ENCODE measurements around the gene GET4.
"Not testable (repeated sequence)": the region's sequence is repeated elsewhere in the genome, so short reads cannot be mapped to it uniquely, and the experiment has no call there.

The GET4 gene

GRCh38 chr7:917255-918117 is 41.1 kb downstream of the GET4 start:
- no peak for DNase-seq

DNA sequence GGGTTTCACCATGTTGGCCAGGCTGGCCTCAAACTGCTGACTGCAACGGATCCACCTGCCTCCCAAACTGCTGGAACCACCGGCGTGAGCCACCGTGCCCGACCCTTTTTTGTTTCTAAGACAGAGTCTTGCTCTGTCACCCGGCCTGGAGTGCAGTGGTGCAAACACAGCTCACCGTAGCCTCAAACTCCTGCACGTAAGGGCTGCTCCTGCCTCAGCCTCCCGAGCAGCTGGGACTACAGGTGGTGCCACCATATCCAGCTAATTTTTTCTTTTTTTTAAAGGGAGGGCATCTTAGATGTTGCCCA is 41.7 kb downstream of the GET4 start:
- DNase-seq, result no peak

DNA sequence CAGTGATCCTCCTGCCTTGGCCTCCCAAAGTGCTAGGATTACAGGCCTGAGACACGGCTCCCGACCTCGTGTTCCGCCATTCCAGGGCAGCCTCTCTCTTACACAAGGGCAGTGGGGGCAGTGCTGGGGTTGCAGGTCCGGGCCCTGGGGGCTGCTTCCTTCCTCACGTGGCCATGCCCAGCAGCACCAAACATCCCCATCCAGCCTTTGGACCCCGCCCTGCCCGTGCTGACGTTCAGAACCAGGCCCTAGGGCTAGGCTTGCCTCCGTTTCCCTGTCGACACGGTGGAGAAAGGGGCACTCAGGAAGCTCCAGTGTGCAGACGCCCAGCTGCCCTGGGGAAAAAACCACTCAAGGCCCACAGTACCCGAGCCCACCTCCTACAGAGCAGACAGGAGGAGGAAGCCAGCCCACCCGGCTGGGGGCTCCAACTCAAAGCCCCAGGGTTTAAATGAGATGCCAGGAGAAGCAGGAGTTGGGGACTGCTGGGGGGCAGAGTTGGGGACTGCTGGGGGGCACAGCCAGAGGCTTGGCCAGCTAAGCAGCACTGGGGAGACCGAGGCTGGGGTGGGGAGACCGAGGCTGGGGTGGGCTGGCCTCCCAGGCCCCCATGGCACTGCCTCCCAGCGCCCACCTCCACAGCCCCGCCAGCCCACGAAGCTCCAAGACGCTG is 42.2 kb downstream of the GET4 start:
- DNase-seq, result no peak

DNA sequence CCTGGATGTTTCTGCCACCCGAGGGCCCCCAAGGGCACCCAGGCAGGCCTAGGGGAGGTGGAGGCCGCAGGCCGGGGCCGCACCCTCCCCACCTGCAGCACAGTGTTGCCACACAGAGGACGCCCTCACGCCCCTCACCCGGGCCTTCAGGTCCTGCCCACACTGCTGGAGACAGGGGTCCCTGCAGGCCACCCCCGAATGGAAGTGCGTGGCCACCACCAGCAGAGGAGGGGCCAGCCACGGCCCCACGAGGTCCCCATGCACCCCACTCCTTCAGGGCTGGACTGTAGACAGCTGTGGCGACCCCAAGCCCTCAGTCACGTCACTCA is 42.7 kb downstream of the GET4 start:
- DNase-seq, result no peak

GRCh38 chr7:919924-920341 is 43.6 kb downstream of the GET4 start:
- DNase-seq, result no peak

DNA sequence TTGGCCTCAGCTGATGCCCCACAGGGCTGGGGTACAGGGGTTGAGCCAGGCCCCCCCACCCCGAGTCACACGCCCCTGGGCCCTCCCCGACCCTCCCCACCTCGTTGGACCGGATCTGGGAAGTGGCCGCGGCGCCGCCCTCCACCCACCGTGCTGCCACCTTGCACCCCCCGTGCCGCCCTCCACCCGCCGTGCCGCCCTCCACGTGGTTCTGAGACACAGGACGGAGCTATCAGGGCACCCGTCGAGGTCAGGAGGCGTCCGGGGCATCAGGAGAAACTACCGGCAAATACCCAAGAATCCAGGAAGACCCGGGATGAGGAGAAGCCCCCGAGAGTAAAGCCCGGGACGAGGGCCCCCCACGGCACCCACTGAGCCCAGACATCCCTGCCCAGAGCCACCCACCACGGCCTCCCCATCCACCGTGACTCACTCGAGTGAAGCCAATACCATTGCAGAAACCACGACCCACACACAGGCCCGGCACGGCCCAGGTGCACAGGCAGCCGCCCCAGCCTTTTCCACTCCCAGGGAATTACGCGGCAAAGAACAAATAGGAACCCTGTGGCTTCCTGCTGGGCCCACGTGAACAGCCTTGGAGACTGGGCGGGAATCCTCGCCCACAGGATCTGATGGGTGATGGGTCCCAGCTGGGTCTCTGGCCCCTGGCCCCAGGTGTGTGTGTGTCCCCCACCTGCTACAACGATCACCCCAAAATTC is 44.2 kb downstream of the GET4 start:
- DNase-seq, result no peak

- no peak for DNase-seq
These were observed 44.7 kb downstream of the GET4 start for GRCh38 chr7:921071-921461.

- no peak for DNase-seq
These were observed 45.4 kb downstream of the GET4 start for GRCh38 chr7:921581-922333.

GRCh38 chr7:922334-923107 is 46.2 kb downstream of the GET4 start:
- DNase-seq, result no peak

DNA sequence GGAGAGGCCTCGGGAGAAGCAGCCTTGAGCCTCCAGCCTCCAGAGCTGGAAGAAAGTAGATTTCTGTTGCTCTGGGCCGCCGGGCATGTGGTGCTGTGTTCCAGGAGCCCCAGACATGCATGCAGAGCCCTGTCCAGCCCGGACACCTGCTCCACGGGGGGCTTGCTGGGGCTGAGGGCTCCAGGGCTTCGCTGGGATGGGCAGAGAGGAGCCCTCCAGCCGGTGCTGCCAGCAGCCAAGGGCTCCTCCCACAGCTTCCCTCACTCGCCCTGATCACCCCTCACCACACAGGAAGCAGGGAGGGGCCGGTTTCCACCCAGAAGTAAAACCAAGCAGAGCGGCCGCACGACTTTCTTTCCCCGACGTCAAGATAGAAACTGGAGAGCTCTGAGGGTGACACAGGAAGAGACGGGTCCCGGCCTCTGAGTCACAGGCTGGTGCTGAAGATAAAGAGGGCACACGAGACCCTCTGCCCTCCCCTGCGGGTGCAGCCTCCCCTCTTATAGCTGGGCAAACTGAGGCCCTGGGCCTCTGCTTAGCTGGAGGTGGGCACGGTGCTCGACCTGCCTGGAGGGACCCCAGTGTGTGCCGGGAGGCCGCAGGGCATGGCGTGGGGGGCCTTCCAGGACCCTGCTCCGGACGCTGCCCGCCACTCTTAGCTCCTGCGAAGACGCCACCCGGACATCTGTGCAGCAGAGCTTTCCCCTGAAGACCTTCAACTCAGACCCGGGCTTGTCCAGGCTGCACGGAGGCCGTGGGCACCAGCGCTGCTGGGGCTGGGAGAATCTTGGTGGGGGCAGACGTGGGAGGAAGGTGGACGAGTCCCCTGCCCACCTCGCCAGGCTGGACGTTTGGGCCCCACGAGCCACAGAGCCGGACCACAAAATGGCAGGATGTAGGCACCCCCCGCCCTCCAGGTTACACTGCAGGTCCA is 47.0 kb downstream of the GET4 start:
- DNase-seq, result peak; percentile 62 to 98

- not testable (repeated sequence) for DNase-seq
These were observed 47.7 kb downstream of the GET4 start for GRCh38 chr7:924042-924441.

- peak; percentile 32 to 74 for DNase-seq
These were observed 48.3 kb downstream of the GET4 start for GRCh38 chr7:924541-925231.

- DNase-seq, result no peak
These were observed 49.2 kb downstream of the GET4 start for GRCh38 chr7:925601-926000.

DNA sequence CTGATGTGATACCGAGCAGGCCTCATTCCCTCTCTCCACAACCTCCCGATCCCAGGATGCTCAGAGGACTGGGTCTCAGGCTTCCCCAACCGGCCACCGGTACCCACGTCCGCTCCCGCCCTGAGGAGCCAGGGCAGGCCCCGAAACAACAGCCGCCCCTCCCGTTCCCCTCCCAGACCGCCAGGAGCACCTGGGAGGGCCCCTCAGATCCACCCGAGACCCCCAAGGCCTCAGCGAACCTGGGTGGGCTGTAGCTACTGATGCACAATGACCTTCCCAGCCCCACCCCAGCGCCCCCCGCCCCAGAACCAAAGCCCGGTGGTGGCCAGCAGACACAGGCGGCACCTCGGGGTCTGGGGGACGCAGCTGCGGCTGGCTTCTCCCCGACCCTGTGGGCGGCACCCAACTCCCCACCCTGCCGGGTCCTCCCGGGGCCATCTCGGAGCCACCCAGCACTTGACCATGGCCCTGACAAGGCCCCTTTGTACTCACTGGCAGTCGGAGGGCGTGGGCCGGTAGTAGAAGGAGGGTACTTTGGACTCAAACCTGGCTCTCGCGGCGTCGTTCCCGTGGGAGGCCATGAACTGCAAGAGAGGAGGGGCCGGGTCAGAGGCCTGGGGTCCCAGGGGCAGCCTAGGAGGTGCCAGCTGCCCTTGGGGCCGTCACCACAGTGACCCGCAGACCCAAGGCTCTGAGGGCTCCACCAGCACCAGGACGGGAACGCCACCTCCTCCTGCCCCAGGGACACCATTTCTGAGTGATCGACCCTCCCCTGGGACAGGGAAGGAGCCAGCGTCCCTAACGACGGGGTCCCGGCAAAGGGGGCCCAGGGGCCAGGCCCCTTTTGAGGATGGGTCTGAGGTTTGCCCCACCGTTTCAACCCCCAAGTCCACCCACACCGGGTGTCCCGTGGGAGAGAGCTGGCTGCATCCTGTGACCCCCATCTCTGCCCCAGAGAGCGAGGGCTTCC is 50.0 kb downstream of the GET4 start:
- no peak for DNase-seq

GRCh38 chr7:927031-927671 is 50.8 kb downstream of the GET4 start:
- no peak for DNase-seq

GRCh38 chr7:929311-929711 is 53.0 kb downstream of the GET4 start:
- no peak for DNase-seq

GRCh38 chr7:930975-931758 is 54.8 kb downstream of the GET4 start:
- DNase-seq, result no peak

All from bone marrow (tissue), 2 donors.